ENCODE results near the gene TM2D1.

- no peak for TF ChIP-seq HNF4A (conservative IDR thresholded peaks at IDR 0.05)
- no peak for TF ChIP-seq CTCF (IDR thresholded peaks at IDR 0.05; ENCODE audit: low read depth, low read length, missing input control)
- no peak for TF ChIP-seq ATF3 (IDR thresholded peaks at IDR 0.05)
- TF ChIP-seq EGR1 (IDR thresholded peaks at IDR 0.05; ENCODE audit: low read depth in 2 of 2): no peak
- TF ChIP-seq FOXA1 (IDR thresholded peaks at IDR 0.05): no peak
- TF ChIP-seq ZBTB33 (IDR thresholded peaks at IDR 0.05): no peak
- TF ChIP-seq MAX (IDR thresholded peaks at IDR 0.05): no peak
- no peak for TF ChIP-seq SP1 (IDR thresholded peaks at IDR 0.05)
- no peak for TF ChIP-seq GABPA (IDR thresholded peaks at IDR 0.05 in 1 of 2, conservative IDR thresholded peaks at IDR 0.05 in 1 of 2)
- no peak for TF ChIP-seq YY1 (IDR thresholded peaks at IDR 0.05)
- TF ChIP-seq JUND (IDR thresholded peaks at IDR 0.05): no peak
- no peak for TF ChIP-seq NR2F2 (IDR thresholded peaks at IDR 0.05)
These were observed 77.8 kb downstream of the TM2D1 start for GRCh38 chr1:61647142-61647541.

All from liver (tissue), 3 donors.